Activated CD4-positive, alpha-beta memory T cell treated with anti-CD3 and anti-CD28 coated beads for 36 hours (primary cell): ENCODE measurements around the gene ZIC2. TPM values are rescaled to one million over a fixed set of nuclear protein-coding genes. Genes with fewer than 3 reads are reported as not detected.
"Not testable (repeated sequence)": the region's sequence is repeated elsewhere in the genome, so short reads cannot be mapped to it uniquely, and the experiment has no call there.

Source experiments
- CTCF ChIA-PET: fragments of 350-600 bp; sonication (Branson Sonifier 250); formaldehyde crosslinking; loops from one replicate; lab custom pipeline; 2021; ENCODE audit warnings: antibody characterized with exemption, inconsistent platforms; lab: Charles Lee
- POLR2A ChIA-PET: fragments of 350-600 bp; sonication (Branson Sonifier 250); formaldehyde crosslinking; loops from one replicate; lab custom pipeline; 2021; ENCODE audit warnings: antibody characterized with exemption; lab: Charles Lee
- DNase-seq: peaks from one replicate; pipeline ENCODE4 v3.0.0-alpha.2; 2020
- H3K27ac Mint-ChIP-seq: one replicate; pipeline ENCODE4 v1.8.0; 2021; ENCODE audit warnings: mixed read lengths
- H3K27me3 Mint-ChIP-seq: one replicate; pipeline ENCODE4 v1.8.0; 2021; ENCODE audit warnings: mixed read lengths
- H3K36me3 Mint-ChIP-seq: one replicate; pipeline ENCODE4 v1.8.0; 2021; ENCODE audit warnings: mixed read lengths
- H3K4me1 Mint-ChIP-seq: one replicate; pipeline ENCODE4 v1.8.0; 2021; ENCODE audit warnings: low read depth, mixed read lengths
- H3K4me3 Mint-ChIP-seq: one replicate; pipeline ENCODE4 v1.8.0; 2021; ENCODE audit warnings: mild to moderate bottlenecking, mixed read lengths
- H3K9me3 Mint-ChIP-seq: one replicate; pipeline ENCODE4 v1.8.0; 2021; ENCODE audit warnings: mixed read lengths
- intact Hi-C: fragments of 100-400 bp; cut with micrococcal nuclease; formaldehyde crosslinking; loops from one replicate; pipeline ENCODE4 v1.15.1; 2023
- total RNA-seq, 2 experiments: library from RNA; stranded (reverse); gene quantifications; one replicate each; pipeline ENCODE4 v1.2.3, GENCODE V29; 2021

Gene ZIC2
- total RNA-seq, 2 experiments from 2014 or later: not detected

DNA sequence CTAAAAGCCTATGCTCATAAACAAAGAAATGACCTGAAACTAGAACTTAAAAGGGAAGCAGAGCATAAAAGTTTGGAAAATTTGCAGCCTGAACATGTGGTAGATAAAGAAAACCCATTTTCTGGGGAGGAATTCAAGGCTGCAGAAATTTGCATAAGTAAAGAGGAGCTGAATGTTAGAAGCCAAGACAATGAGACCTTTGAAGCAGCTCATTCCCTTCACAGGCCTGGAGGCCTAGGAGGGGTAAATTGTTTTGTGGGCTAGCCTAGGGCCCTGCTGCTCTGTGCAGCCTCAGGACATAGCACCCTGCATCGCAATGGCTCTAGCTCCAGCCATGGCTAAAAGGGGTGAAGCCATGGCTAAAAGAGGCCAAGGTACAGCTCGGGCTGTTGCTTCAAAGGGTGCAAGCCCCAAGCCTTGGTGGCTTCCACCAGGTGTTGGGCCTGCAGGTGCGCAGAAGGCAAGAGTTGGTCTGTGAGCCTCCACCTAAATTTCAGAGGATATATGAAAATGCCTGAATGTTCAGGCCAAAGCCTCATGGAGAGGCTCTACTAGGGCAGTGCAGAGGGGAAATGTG is 38.3 kb downstream of the ZIC2 start:
- Mint-ChIP-seq H3K27me3 (no peaks in the 10 kb centered on the region), H3K27ac (no peak overlapping the region), H3K9me3 (no peaks in the 10 kb centered on the region), H3K4me3 (no peak overlapping the region), H3K4me1 (no peaks in the 10 kb centered on the region), H3K36me3 (no peaks in the 10 kb centered on the region)
- intact Hi-C loops: no loop called here
- no peak for DNase-seq
- CTCF ChIA-PET: no interaction called here
- POLR2A ChIA-PET: no interaction called here

GRCh38 chr13:100022798-100023197 is 41.2 kb downstream of the ZIC2 start:
- ChIA-PET POLR2A (no interaction called here), CTCF (no interaction called here)
- H3K27ac Mint-ChIP-seq: no peak overlapping the region
- no peaks in the 10 kb centered on the region for H3K4me1 Mint-ChIP-seq
- H3K36me3 Mint-ChIP-seq: no peaks in the 10 kb centered on the region
- no peaks in the 10 kb centered on the region for H3K9me3 Mint-ChIP-seq
- intact Hi-C loops: no loop called here
- H3K4me3 Mint-ChIP-seq: no peak overlapping the region
- DNase-seq: no peak
- H3K27me3 Mint-ChIP-seq: peaks cover under 1% of the 10 kb centered on the region

GRCh38 chr13:100024023-100024422 is 42.4 kb downstream of the ZIC2 start:
- ChIA-PET POLR2A (no interaction called here), CTCF (no interaction called here)
- no peaks in the 10 kb centered on the region for H3K4me1 Mint-ChIP-seq
- no peak overlapping the region for H3K4me3 Mint-ChIP-seq
- H3K36me3 Mint-ChIP-seq: no peaks in the 10 kb centered on the region
- H3K27ac Mint-ChIP-seq: no peak overlapping the region
- peaks cover 2% of the 10 kb centered on the region for H3K27me3 Mint-ChIP-seq
- intact Hi-C loops: no loop called here
- no peaks in the 10 kb centered on the region for H3K9me3 Mint-ChIP-seq
- no peak for DNase-seq

GRCh38 chr13:100029933-100030332 is 48.3 kb downstream of the ZIC2 start:
- Mint-ChIP-seq H3K27ac (no peak overlapping the region), H3K36me3 (no peaks in the 10 kb centered on the region), H3K9me3 (no peaks in the 10 kb centered on the region), H3K4me1 (no peaks in the 10 kb centered on the region), H3K4me3 (no peak overlapping the region), H3K27me3 (peaks cover 3% of the 10 kb centered on the region)
- ChIA-PET POLR2A (no interaction called here), CTCF (no interaction called here)
- DNase-seq: no peak
- intact Hi-C loops: no loop called here

- H3K27me3 Mint-ChIP-seq, intact Hi-C loops, H3K9me3 Mint-ChIP-seq, CTCF ChIA-PET, H3K4me1 Mint-ChIP-seq, H3K27ac Mint-ChIP-seq, H3K36me3 Mint-ChIP-seq, DNase-seq, H3K4me3 Mint-ChIP-seq, POLR2A ChIA-PET: not testable (repeated sequence)
Observed at GRCh38 chr13:100032642-100033041, 51.1 kb downstream of the ZIC2 start.

DNA sequence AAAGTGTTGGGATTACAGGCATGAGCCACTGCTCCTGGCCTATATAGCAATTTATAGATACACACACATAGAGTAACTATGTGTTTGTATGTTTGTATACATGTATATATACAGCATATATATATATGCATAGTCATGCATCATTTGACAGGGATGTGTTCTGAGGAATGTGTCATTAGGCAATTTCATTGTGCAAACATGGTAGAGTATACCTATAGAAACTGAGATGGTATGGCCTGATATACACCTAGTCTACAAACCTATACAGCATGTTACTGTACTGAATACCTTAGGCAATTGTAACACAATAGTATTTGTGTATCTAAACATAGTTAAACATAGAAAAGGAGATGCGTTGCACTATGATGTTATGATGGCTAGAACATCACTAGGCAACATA is 54.4 kb downstream of the ZIC2 start:
- CTCF ChIA-PET: no interaction called here
- H3K27me3 Mint-ChIP-seq: peaks cover 5% of the 10 kb centered on the region
- POLR2A ChIA-PET: no interaction called here
- no peaks in the 10 kb centered on the region for H3K36me3 Mint-ChIP-seq
- DNase-seq: no peak
- H3K4me3 Mint-ChIP-seq: no peak overlapping the region
- no peak overlapping the region for H3K27ac Mint-ChIP-seq
- no peaks in the 10 kb centered on the region for H3K4me1 Mint-ChIP-seq
- intact Hi-C loops: no loop called here
- H3K9me3 Mint-ChIP-seq: no peaks in the 10 kb centered on the region

Other genes starting within 250 kb of the ZIC2 start
- gene ZIC5, start 10.0 kb upstream of the ZIC2 start, total RNA-seq: not detected
- 1 to 10 TPM; 7.9 to 8.2 TPM for gene PCCA, start 107.3 kb downstream of the ZIC2 start, total RNA-seq